Left ventricle myocardium superior (tissue), 1 donor: ENCODE results near the gene FLVCR1. TPM values are rescaled to one million over a fixed set of nuclear protein-coding genes. Genes with fewer than 3 reads are reported as not detected.

ENCODE experiments used
- ATAC-seq: fragments of 200-7000 bp; cut with Tn5 transposase; one replicate; pipeline ENCODE4 v1.9.1; 2020; ENCODE audit warnings: mild to moderate bottlenecking, moderate library complexity
- DNase-seq: peaks from one replicate; pipeline ENCODE4 v3.0.0-alpha.2; 2020
- intact Hi-C: fragments of 100-400 bp; cut with micrococcal nuclease; formaldehyde crosslinking; loops from one replicate; pipeline ENCODE4 v1.11.0; 2022
- total RNA-seq: library from RNA; stranded (reverse); fragmentation: NEBNext Ultra II Directional; extraction: Animal tissue kit (Norgen Biotek cat#: 25700); gene quantifications from one replicate; pipeline ENCODE4 v1.2.1, GENCODE V29; 2021
- donor health status: DM: no; HTN: yes; CAD: no; lungs with severe emphysema.

FLVCR1 gene
- total RNA-seq, 1 donor from 2014 or later: 2.0 TPM

GRCh38 chr1:212937034-212937433 lies 79.0 kb downstream of the FLVCR1 start:
- no peak for ATAC-seq
- intact Hi-C loops: no loop called here
- no peak for DNase-seq

- intact Hi-C loops: no loop called here
- ATAC-seq (no peak), DNase-seq (no peak)
Observed at GRCh38 chr1:212938846-212939245, 80.8 kb downstream of the FLVCR1 start.

GRCh38 chr1:212941452-212941851 lies 83.4 kb downstream of the FLVCR1 start:
- DNase-seq (no peak), ATAC-seq (no peak)
- intact Hi-C loops: no loop called here

GRCh38 chr1:212942679-212943392 lies 84.8 kb downstream of the FLVCR1 start:
- no peak for DNase-seq
- no peak for ATAC-seq
- intact Hi-C loops: no loop called here

- DNase-seq (no peak), ATAC-seq (no peak)
- intact Hi-C loops: no loop called here
Observed at GRCh38 chr1:212943393-212943710, 85.3 kb downstream of the FLVCR1 start.

- intact Hi-C loops: no loop called here
- ATAC-seq (no peak), DNase-seq (no peak)
Observed at GRCh38 chr1:212944229-212944901, 86.3 kb downstream of the FLVCR1 start.

- ATAC-seq: peak; percentile 37
- intact Hi-C loops: no loop called here
- DNase-seq: no peak
Observed at GRCh38 chr1:212945056-212945455, 87.0 kb downstream of the FLVCR1 start.

GRCh38 chr1:212945463-212946160 lies 87.5 kb downstream of the FLVCR1 start:
- DNase-seq: no peak
- ATAC-seq: no peak
- intact Hi-C loops: no loop called here

- DNase-seq (no peak), ATAC-seq (no peak)
- intact Hi-C loops: no loop called here
Observed at GRCh38 chr1:212946872-212947271, 88.8 kb downstream of the FLVCR1 start.

Other genes starting within 250 kb of the FLVCR1 start
- gene ATF3, start 249.5 kb upstream of the FLVCR1 start, total RNA-seq: 14.6 TPM
- 1.6 TPM for gene BATF3, start 158.4 kb upstream of the FLVCR1 start, total RNA-seq
- gene NSL1, start 66.5 kb upstream of the FLVCR1 start, total RNA-seq: 25.5 TPM
- 21.3 TPM for gene TATDN3, start 66.4 kb upstream of the FLVCR1 start, total RNA-seq
- not detected for gene SPATA45, start 10.6 kb upstream of the FLVCR1 start, total RNA-seq
- gene VASH2, start 92.3 kb downstream of the FLVCR1 start, total RNA-seq: 1.0 TPM
- 16.4 TPM for gene ANGEL2, start 157.6 kb downstream of the FLVCR1 start, total RNA-seq
- 9.5 TPM for gene RPS6KC1, start 193.0 kb downstream of the FLVCR1 start, total RNA-seq